Measurements from ENCODE around the gene ARPC5L. TPM values are rescaled to one million over a fixed set of nuclear protein-coding genes. Genes with fewer than 3 reads are reported as not detected.

Gene ARPC5L
- 76.4 and 76.7 TPM in 2 replicates for total RNA-seq

DNA sequence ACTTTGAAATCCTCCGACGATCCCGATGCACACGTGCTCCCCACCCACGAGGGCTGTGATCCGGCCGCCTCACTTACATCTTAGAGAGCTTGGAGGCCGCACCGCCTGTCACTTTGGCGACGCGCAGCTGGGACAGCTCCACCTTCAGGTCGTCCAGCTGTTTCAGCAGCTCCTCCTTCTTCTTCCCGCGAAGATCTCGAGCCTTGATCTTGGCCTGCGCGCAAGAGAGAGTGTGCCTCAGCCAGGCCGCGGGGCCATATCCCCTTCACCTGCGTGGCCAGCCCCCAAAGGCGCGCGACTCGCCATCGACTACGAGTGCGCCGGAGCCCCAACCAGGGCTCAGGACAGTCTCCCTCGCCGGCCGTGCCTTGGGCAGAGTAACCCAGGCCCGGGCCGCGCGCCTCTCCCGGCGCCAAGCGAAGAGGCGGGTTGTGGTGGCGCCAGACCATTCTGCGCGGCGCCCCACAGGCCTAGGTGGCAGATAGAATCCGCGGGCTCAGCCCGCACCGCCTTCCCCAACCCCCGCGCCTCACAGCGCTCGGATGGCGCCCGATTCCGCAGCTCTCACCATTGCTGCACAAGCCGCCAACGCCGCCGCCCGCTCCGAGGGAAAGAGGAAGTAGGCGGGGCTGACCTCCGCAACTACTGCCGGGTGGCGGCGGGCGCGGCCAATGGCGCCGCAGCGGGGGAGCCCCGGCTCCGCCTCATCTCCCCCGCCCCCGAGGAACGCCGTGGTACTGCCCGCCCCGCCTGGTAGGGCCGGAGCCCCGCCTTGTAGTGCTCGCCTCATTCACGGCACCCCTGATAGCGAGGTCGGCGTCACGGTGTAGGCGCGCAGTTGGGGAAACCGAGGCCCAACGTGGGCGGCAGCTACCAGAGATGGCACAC lies at the start of gene ARPC5L, which contains the start of gene RPL35:
Gene ARPC5L (plus strand): TSS at position 789 of the 888 bp plus-strand sequence. CDS start 7,161 bp downstream, outside the sequence.
Gene RPL35 (minus strand): TSS at position 616 of the 888 bp plus-strand sequence. CDS start 45 bp downstream, at position 571.
- H3K4me1 Mint-ChIP-seq (ENCODE audit: low read depth): peaks cover 19% of the 10 kb centered on the region
- H3K36me3 Mint-ChIP-seq (ENCODE audit: low read depth): peaks cover 51% of the 10 kb centered on the region
- H3K27me3 Mint-ChIP-seq (ENCODE audit: low read depth): no peaks in the 10 kb centered on the region
- H3K4me3 Mint-ChIP-seq (ENCODE audit: low read depth): peak within 1 kb of the TSS; percentile 94
- DNase-seq (ENCODE audit: low spot score): peak; percentile 94
- intact Hi-C loops (cut with micrococcal nuclease): loop anchor here (1.0 to 5.0 kb wide), 4 partner anchors 8 to 281 kb away; partner anchors contain the start of genes GOLGA1, SCAI and WDR38
- H3K9me3 Mint-ChIP-seq: no peaks in the 10 kb centered on the region
- peak within 1 kb of the TSS; percentile 98 for H3K27ac Mint-ChIP-seq

DNA sequence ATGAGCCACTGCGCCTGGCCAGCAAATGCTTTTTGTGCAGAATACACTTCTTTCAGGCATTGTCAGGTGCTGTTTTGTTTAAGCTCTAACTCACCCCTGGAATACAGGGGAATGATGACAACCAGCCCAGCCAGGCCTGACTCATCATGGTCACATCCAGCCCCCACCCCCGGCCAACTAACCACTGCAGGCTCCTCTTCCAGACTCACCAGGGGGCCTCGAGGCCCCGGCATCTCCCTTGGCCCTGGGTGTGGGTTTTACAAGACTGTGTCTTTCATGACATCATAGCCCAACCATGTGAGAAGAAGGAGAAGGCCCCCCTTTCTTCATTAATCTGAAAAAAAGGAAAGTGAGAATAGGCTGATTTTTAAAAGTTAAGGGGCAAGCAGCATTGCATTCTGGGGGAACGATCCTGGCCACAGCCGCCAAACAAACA lies 49.5 kb upstream of the ARPC5L start:
- Mint-ChIP-seq H3K27me3 (ENCODE audit: low read depth) (no peaks in the 10 kb centered on the region), H3K36me3 (ENCODE audit: low read depth) (no peaks in the 10 kb centered on the region), H3K9me3 (no peaks in the 10 kb centered on the region), H3K4me3 (ENCODE audit: low read depth) (no peak overlapping the region), H3K27ac (no peak overlapping the region), H3K4me1 (ENCODE audit: low read depth) (no peaks in the 10 kb centered on the region)
- intact Hi-C loops (cut with micrococcal nuclease): no loop called here
- no peak for DNase-seq (ENCODE audit: low spot score)

DNA sequence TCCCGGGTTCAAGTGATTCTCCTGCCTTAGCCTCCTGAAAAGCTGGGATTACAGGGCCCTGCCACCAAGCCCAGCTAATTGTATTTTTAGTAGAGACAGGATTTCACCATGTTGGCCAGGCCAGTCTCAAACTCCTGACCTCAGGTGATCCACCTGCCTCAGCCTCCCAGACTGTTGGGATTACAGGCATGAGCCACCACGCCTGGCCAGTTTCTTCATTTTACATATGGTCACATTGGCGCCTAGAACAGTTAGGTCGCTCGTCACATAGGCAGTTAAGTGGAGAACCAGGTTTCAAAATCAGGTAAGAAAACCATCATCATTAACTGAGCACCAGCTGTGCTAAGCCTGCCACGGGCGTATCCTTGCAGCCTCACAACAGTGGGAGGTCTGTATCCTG lies 48.9 kb upstream of the ARPC5L start:
- H3K36me3 Mint-ChIP-seq (ENCODE audit: low read depth): no peaks in the 10 kb centered on the region
- H3K4me3 Mint-ChIP-seq (ENCODE audit: low read depth): no peak overlapping the region
- H3K27ac Mint-ChIP-seq: no peak overlapping the region
- intact Hi-C loops (cut with micrococcal nuclease): no loop called here
- H3K9me3 Mint-ChIP-seq: no peaks in the 10 kb centered on the region
- DNase-seq (ENCODE audit: low spot score): no peak
- H3K27me3 Mint-ChIP-seq (ENCODE audit: low read depth): no peaks in the 10 kb centered on the region
- H3K4me1 Mint-ChIP-seq (ENCODE audit: low read depth): peaks cover 1% of the 10 kb centered on the region

DNA sequence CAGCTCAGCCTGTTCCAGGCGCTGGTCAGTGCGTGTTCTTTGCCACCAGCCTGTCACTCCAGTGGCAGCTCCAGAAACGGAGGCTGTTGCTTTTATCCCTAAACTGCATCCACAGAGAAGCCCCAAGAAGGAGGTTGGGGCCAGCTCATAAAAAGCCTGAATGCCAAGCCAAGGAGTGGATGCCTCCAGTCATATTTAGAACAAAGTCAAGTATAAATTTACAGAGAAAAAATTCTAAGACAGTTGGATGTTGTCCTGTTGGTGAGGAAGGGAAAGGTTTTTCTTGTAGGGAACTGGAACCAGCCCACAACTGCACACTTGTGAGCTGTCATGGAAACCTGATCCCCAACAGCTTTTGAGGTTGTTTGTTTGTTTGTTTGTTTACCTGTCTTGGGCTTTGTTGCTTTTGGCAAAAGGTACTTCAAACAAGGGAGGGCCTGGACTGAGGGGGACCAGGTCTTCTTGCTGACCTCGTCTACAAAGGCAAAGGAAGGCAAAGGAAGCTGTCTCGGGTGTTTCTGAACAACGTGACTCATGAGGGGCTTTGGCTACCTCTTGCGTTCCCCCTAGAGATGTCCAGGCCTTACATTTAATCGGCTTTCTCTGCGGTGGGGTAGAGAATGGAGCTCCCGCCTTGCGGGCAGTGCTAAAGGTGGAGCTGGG lies 48.3 kb upstream of the ARPC5L start:
- H3K27me3 Mint-ChIP-seq (ENCODE audit: low read depth): no peaks in the 10 kb centered on the region
- DNase-seq (ENCODE audit: low spot score): no peak
- intact Hi-C loops (cut with micrococcal nuclease): no loop called here
- H3K4me1 Mint-ChIP-seq (ENCODE audit: low read depth): peaks cover 7% of the 10 kb centered on the region
- H3K27ac Mint-ChIP-seq: no peak overlapping the region
- no peak overlapping the region for H3K4me3 Mint-ChIP-seq (ENCODE audit: low read depth)
- H3K36me3 Mint-ChIP-seq (ENCODE audit: low read depth): no peaks in the 10 kb centered on the region
- no peaks in the 10 kb centered on the region for H3K9me3 Mint-ChIP-seq

DNA sequence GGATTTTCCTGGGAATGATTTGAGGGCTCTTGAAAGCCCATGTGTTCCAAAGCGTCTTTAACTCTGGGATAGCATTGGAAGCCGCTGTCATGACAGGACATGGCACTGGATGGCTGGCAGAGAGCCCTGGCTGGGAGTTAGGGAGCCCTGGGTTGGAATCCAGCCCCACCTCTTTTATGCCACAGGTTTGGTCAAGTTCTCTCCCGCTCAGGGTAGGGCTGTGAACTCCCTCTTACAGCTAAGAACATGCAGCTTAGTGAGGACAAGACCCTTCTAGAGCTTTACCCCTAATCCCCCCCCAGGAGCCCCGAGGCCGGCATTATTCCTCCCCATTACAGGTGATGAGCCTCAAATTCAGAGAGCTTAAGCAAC lies 47.8 kb upstream of the ARPC5L start:
- Mint-ChIP-seq H3K36me3 (ENCODE audit: low read depth) (no peaks in the 10 kb centered on the region), H3K9me3 (no peaks in the 10 kb centered on the region), H3K4me3 (ENCODE audit: low read depth) (no peak overlapping the region), H3K4me1 (ENCODE audit: low read depth) (peaks cover 9% of the 10 kb centered on the region), H3K27ac (no peak overlapping the region), H3K27me3 (ENCODE audit: low read depth) (no peaks in the 10 kb centered on the region)
- intact Hi-C loops (cut with micrococcal nuclease): no loop called here
- no peak for DNase-seq (ENCODE audit: low spot score)

DNA sequence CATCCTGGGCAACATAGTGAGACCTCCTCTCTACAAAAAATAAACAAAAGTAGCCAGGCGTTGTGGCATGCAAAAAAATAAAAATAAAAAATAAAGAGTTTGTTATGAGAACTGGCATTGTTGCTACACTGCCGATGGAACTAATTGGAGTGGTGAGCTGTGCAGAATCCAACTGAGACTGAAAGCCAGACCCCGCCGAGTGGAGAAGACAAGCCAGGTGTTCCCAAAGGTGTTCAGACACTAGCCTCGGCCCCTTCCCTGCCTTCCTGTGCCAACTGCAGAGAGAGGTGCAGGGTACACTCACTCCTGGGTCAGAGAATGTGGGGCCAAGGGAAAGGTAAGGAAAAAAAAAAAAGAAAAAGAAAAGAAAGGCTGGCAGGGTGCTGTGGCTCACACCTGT lies 46.3 kb upstream of the ARPC5L start:
- no peak overlapping the region for H3K4me3 Mint-ChIP-seq (ENCODE audit: low read depth)
- H3K9me3 Mint-ChIP-seq: no peaks in the 10 kb centered on the region
- H3K4me1 Mint-ChIP-seq (ENCODE audit: low read depth): peaks cover 9% of the 10 kb centered on the region
- intact Hi-C loops (cut with micrococcal nuclease): no loop called here
- H3K27ac Mint-ChIP-seq: no peak overlapping the region
- H3K36me3 Mint-ChIP-seq (ENCODE audit: low read depth): no peaks in the 10 kb centered on the region
- DNase-seq (ENCODE audit: low spot score): no peak
- H3K27me3 Mint-ChIP-seq (ENCODE audit: low read depth): no peaks in the 10 kb centered on the region

DNA sequence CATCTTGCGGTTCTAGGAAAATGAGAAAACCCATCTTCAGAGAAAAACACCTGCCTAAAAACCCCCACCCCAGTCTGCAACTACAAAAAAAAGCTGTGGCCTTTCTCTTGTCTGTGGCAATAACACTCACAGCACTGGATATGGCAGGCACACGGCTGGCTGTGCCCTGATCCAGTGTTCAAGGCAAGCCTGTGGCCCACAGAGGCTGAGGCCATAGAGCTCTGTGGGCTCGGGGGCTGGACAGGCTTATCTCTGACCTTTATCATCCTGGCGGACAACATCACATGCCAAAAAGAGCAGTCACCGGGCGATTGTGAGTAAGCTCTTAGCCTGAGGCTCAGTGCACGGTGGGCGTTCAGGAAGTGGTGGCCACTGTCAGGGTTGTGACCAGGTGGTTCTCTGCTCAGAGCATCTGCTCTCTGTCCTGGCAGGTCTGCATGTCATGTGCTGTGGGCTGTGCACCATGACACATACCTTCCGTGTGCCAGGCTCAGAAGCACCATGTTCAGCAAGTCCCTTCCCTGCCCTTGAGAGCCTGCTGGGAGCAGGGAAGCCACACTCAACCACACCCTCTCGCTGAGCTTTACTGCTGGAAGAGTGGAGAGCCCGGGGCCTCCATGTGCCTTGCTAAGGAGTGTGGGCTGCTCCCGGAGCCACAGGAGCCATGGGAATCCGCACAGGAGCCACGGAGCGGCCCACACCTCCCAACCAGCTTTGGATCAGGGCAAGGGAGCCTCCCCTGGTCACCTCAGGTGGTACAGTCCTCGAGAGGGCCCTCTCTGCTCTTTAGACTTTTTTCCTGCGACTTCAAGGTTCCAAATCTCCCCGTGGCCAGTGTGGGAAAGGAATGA lies 43.3 kb upstream of the ARPC5L start:
- peak overlapping the region; percentile 36 for H3K27ac Mint-ChIP-seq
- H3K36me3 Mint-ChIP-seq (ENCODE audit: low read depth): no peaks in the 10 kb centered on the region
- H3K4me3 Mint-ChIP-seq (ENCODE audit: low read depth): no peak overlapping the region
- H3K4me1 Mint-ChIP-seq (ENCODE audit: low read depth): peaks cover 9% of the 10 kb centered on the region
- intact Hi-C loops (cut with micrococcal nuclease): no loop called here
- no peak for DNase-seq (ENCODE audit: low spot score)
- peaks cover 4% of the 10 kb centered on the region for H3K27me3 Mint-ChIP-seq (ENCODE audit: low read depth)
- H3K9me3 Mint-ChIP-seq: no peaks in the 10 kb centered on the region

DNA sequence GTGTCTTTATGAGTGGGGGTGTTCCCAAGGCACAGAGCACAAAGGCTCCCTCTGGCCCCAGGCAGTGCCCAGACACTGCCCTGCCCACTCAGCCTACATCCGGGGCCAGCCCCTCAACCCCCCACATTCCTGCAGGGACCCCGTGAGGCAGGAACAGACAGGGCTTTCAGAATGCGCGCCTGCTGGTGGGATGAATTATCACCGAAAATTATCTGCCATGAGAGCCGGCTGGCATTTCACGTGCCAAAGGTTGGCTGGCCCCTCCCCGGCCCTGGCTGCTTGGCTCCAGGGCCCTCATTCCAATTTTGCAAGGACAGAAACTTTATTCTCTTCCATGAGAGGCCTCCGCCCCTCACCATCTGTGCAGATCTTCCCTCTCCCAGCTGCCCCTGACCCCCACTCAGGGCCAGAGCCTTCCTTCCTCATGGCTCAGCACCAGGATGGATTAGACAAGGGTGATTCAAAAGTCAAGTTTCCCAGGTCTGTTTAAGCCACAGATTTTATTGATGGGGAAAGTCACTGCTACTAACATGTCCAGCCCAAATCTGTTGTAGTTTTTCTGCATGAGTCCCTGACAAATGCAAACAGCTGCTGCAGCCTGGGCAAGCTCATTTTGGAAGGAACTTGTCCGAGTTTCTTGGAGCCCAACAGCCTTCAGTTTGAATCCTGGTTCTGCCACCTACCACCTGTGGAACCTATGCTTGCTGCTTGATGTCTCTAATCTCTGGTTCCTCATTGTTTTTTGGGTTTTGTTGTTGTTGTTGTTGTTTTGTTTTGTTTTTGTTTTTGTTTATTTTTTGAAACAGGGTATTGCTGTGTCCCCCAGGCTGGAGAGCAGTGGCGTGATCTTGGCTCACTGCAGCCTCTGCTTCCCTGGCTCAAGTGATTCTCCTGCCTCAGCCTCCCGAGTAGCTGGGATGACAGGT lies 41.0 kb upstream of the ARPC5L start:
- H3K27ac Mint-ChIP-seq: no peak overlapping the region
- H3K36me3 Mint-ChIP-seq (ENCODE audit: low read depth): no peaks in the 10 kb centered on the region
- intact Hi-C loops (cut with micrococcal nuclease): no loop called here
- DNase-seq (ENCODE audit: low spot score): no peak
- peaks cover 4% of the 10 kb centered on the region for H3K27me3 Mint-ChIP-seq (ENCODE audit: low read depth)
- H3K4me3 Mint-ChIP-seq (ENCODE audit: low read depth): no peak overlapping the region
- no peaks in the 10 kb centered on the region for H3K9me3 Mint-ChIP-seq
- peaks cover 9% of the 10 kb centered on the region for H3K4me1 Mint-ChIP-seq (ENCODE audit: low read depth)

DNA sequence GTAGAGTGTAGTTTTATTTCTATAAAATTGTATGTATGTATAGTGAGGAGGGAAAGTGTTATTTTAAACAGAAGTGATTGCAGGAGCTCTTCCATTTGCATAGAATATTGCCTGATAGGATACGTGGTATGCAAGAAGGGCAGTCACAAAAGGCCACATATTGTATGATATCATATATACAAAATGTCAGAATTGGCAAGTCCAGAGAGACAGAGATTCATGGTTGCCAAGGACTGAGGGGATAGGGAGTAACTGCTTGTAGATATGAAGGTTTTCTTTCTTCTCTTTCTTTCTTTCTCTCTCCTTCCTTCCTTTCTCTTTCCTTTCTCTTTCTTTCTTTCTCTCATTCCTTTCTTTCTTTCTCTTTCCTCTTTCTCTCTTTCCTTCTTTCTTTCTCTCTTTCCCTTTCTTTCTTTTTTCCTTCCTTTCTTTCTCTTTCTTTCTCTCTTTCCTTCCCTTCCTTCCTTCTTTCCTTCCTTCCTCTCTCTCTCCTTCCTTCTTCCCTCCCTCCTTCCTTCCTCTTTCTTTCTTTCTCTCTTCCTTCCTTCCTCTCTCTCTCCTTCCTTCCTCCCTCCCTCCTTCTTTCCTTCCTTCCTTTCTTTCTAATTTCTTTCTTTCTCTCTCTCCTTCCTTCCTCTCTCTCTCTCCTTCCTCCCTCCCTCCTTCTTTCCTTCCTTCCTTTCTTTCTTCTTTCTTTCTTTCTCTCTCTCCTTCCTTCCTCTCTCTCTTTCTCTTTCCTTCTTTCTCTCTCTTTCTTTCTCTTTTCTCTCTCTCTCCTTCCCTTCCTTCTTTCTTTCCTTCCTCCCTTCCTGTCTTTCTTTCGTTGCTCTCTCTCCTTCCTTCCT lies 33.2 kb upstream of the ARPC5L start:
- no peaks in the 10 kb centered on the region for H3K36me3 Mint-ChIP-seq (ENCODE audit: low read depth)
- no peaks in the 10 kb centered on the region for H3K4me1 Mint-ChIP-seq (ENCODE audit: low read depth)
- H3K9me3 Mint-ChIP-seq: no peaks in the 10 kb centered on the region
- no peak overlapping the region for H3K4me3 Mint-ChIP-seq (ENCODE audit: low read depth)
- intact Hi-C loops (cut with micrococcal nuclease): no loop called here
- H3K27me3 Mint-ChIP-seq (ENCODE audit: low read depth): no peaks in the 10 kb centered on the region
- H3K27ac Mint-ChIP-seq: no peak overlapping the region
- DNase-seq (ENCODE audit: low spot score): no peak

DNA sequence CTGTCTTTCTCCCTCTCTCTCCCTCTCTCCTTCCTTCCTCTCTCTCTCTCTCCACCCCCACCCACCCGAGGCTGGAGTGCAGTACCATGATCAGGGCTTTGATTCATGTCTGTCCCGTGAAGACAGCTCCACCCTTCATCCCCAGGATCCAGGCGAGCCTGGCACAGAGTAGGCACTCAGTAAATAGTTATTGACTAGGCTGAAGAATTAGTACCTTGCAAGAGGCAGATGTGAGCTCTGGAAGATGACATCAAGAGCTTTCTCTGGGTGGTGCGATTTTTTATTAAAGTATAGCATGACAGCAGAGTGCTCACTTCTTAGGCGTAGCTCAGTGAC lies 32.6 kb upstream of the ARPC5L start:
- Mint-ChIP-seq H3K4me1 (ENCODE audit: low read depth) (no peaks in the 10 kb centered on the region), H3K4me3 (ENCODE audit: low read depth) (no peak overlapping the region), H3K9me3 (no peaks in the 10 kb centered on the region), H3K36me3 (ENCODE audit: low read depth) (no peaks in the 10 kb centered on the region), H3K27ac (no peak overlapping the region), H3K27me3 (ENCODE audit: low read depth) (no peaks in the 10 kb centered on the region)
- intact Hi-C loops (cut with micrococcal nuclease): no loop called here
- no peak for DNase-seq (ENCODE audit: low spot score)

DNA sequence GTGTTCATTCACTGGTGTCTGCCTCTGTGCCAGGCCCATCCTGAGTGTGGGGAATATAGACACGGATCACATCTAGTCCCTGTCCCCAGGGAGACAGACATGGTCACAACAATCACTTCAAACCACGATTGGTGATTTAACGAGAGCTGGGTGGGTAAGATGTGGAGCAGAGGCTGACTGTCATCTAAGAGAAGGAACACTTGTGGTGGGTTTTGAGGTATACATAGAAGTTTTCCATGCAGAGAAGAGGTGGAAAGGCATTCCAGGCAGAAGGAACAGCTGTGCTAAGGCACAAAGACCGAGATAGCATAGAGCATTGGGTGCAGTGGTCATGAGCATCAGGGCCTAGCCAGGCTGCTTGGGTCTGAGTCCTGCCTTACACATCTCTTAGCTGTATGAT lies 31.3 kb upstream of the ARPC5L start:
- Mint-ChIP-seq H3K27me3 (ENCODE audit: low read depth) (no peaks in the 10 kb centered on the region), H3K27ac (no peak overlapping the region), H3K4me1 (ENCODE audit: low read depth) (no peaks in the 10 kb centered on the region), H3K9me3 (no peaks in the 10 kb centered on the region), H3K4me3 (ENCODE audit: low read depth) (no peak overlapping the region), H3K36me3 (ENCODE audit: low read depth) (no peaks in the 10 kb centered on the region)
- intact Hi-C loops (cut with micrococcal nuclease): no loop called here
- no peak for DNase-seq (ENCODE audit: low spot score)

All from activated T-helper 2 cell treated with anti-CD3 and anti-CD28 coated beads, Interferon-gamma antibody, Interleukin-2, Interleukin-4, amounts not matched to agents 10 μg/mL and 5 μg/mL and 100 μg/mL, durations not matched to agents 14 hours and 24 hours and 36 hours (primary cell).